Right ventricle myocardium superior (tissue), 1 donor: ENCODE measurements around the gene LRCOL1. TPM values are rescaled to one million over a fixed set of nuclear protein-coding genes. Genes with fewer than 3 reads are reported as not detected.

Source experiments
- ATAC-seq: fragments of 200-7000 bp; cut with Tn5 transposase; one replicate; pipeline ENCODE4 v1.9.1; 2020; ENCODE audit warnings: mild to moderate bottlenecking; ENCODE audit not compliant: poor library complexity
- DNase-seq: peaks from one replicate; pipeline ENCODE4 v3.0.0-alpha.2; 2020
- intact Hi-C: fragments of 100-400 bp; cut with DNase I; formaldehyde crosslinking; loops from one replicate; pipeline ENCODE4 v1.11.2; 2022
- total RNA-seq: library from RNA; stranded (reverse); fragmentation: NEBNext Ultra II Directional; extraction: Animal tissue kit (Norgen Biotek cat#: 25700); gene quantifications from one replicate; pipeline ENCODE4 v1.2.1, GENCODE V29; 2021
- donor health status: DM: no; HTN: yes; CAD: no; lungs with severe emphysema.

LRCOL1 gene
- total RNA-seq, 1 donor from 2014 or later = not detected

- intact Hi-C loops = no loop called here
- no peak for DNase-seq
These were observed 33.0 kb downstream of the LRCOL1 start for GRCh38 chr12:132577191-132577920.

GRCh38 chr12:132576701-132577100 lies 33.7 kb downstream of the LRCOL1 start:
- DNase-seq (no peak), ATAC-seq (no peak)
- intact Hi-C loops = no loop called here

More at GRCh38 chr12:132577191-132577920, 33.0 kb downstream of the LRCOL1 start:
- ATAC-seq = no peak

GRCh38 chr12:132575661-132576060 lies 34.7 kb downstream of the LRCOL1 start:
- DNase-seq = no peak
- intact Hi-C loops = no loop called here
- no peak for ATAC-seq

DNA sequence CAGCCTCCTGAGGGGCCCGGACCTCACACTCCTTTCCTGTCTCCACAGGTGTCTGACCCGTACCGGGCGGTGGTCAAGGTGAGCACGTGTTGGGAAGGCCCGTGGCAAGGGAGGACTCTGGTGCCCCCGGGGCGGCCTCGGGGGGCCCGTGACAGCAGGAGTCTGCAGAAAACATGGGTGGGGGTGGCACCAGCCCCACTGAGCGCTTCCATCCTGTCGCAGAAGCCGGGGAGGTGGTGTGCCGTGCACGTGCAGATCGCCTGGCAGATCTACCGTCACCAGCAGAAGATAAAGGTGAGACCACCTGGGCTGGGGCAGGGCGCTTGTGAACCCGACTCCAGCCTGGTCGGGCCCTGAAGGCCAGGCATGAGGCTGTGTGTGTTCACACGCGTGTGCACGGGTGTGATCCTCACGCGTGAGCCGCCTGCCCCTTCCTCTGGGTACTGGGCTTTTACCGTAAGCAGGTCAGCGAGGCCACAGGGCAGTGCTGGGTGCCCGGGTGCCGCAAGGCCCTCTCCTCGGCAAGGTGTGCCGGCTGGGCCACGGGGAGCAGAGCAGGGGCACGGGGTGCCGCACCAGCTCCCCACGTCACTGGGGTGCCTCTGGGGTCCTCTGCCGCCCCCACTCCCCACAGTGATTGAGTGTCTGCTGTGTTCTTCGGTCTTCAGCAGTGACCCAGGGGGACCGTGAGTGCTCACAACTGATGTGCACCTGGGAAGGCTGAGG lies 35.9 kb downstream of the LRCOL1 start:
- DNase-seq (no peak), ATAC-seq (no peak)
- intact Hi-C loops = no loop called here

DNA sequence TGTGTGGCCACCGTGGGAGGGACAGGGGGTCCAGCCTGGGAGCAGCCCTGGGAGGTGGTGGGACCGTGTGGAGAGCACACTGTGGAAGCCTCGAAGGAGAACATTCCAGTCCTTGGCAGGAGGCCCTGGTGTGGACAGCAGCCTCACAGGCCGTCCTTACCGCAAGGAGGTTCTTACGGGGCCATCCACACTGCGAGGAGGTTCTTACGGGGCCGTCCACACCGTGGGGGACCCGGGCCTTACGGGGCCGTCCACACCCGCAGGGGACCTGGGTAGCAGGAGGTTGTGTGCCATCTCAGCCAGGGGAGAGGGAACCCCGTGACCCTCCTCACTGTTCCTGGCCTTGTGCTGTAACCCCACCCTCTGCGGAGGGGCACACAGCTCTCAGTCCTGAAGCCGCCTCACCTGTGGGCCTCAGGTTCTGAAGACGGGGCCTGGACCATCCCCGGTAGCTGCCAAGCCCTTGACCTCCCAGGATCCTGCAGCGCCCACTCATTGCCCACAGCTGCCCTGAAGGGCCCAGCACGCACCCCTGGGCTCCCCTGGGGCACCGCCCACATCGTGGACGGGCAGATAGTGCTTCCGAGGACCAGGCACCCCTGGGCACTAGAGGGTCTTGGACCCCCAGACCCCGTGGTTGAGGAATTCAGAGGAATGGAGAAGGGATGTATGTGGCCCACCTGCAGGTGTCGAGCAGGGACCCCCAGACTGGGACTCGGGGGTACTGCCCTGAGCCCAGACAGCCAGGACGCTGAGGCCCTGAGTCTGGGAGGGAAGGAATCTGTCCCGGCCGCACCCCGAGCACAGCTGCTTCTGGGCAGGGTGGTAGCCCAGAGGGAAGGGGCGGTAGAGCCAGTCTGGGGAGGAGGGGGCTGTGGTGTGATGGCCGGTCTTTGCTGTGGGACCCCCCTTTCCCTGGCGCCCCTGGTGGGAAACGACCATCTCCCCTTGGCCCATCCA lies 37.3 kb downstream of the LRCOL1 start:
- intact Hi-C loops = no loop called here
- ATAC-seq (no peak), DNase-seq (no peak)

DNA sequence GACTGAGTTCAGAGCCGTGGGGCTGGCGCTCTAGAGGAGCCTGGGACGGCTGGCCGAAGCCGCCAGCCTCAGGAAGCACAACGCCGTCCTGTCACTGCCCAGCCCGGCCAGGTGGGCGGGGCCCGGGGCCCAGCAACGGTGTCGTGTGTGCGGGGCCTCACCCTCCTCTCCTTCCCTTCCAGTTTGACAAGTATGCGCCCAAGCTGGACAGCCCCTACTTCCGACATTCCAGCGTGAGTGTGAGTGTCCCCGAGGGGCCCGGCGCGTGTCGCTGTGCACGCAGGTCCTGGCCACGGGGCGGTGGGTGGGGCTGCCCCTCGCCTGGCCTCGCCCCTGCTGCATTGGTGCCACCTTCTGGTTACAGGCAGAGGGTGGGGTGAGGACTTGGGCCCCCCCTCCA lies 38.3 kb downstream of the LRCOL1 start:
- no peak for ATAC-seq
- intact Hi-C loops = no loop called here
- DNase-seq = no peak

- intact Hi-C loops = no loop called here
- ATAC-seq (no peak), DNase-seq (no peak)
These were observed 38.8 kb downstream of the LRCOL1 start for GRCh38 chr12:132571598-132571997.

GRCh38 chr12:132571051-132571450 lies 39.3 kb downstream of the LRCOL1 start:
- DNase-seq (no peak), ATAC-seq (no peak)
- intact Hi-C loops = no loop called here

DNA sequence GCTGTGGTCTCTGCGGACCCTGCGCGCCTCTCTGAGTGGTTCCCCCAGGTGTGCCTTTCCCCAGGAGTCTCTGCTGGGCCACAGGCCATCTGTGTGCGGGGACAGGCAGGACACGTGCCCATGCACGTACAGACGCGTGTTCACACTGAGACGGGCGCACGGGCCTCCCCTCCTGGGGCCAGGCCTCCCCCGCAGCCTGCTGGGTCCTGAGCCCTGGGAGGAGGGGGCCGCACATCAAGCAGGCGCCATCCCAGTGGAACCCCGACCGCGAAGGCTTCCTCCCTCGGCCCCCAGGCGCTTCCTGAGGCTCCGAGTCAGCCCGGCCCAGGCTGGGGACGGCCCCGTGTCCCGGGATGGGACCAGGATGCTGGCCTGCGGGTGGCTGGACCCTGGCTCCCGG lies 39.7 kb downstream of the LRCOL1 start:
- intact Hi-C loops = no loop called here
- no peak for ATAC-seq
- DNase-seq = no peak

GRCh38 chr12:132569856-132570480 lies 40.4 kb downstream of the LRCOL1 start:
- ATAC-seq = no peak
- intact Hi-C loops = no loop called here
- no peak for DNase-seq

DNA sequence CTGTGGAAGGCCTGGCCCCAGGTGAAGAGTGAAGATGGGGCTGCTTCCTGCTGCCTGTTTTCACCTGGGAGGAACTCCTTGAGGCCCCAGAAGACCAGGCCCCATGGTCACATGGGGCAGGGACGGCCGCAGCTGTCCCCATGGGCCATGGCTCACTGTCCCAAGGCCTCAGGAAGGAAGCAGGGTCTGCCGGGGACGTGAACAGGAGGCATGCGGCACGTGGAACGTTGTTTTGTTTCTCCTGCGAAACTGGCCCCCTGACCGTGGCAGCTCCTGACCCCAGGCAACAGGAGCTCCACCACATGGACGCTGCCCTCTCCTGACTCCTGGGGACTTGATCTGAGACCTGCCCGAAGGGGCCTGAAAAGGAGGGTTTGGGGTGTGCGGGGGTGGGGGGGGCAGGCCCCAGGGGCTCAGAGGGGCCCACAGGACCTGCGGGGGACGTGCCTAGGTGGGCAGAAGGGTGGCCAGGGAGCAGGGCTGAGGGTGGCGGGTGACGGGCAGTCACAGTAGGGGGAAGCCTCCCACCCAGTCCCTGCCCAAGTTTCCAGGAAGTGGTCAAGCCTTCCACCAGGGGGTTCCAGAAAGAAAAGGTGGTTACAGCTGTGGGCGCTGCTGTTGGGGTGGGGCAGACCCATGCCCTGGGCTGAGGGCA lies 41.4 kb downstream of the LRCOL1 start:
- ATAC-seq (no peak), DNase-seq (no peak)
- intact Hi-C loops = no loop called here

DNA sequence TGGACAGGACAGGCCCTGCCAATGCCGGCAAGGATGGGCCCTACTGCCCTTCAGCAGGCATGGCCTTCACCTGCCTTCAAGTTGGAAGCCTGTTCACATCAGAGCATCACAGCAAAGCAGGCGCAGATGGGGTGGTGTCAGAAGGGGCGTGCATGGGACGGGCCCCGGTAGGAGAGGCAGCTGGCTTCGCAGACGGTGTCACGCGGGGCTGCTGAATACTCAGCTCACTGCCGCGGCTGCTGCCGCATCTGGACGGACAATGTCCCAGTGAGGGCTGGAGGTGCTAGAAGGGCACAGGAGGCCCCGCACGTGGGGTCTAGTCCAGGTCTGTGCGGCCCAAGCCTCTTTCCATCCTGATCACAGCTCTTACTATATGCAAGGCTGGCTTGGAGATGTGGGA lies 42.1 kb downstream of the LRCOL1 start:
- no peak for ATAC-seq
- DNase-seq = no peak
- intact Hi-C loops = no loop called here

GRCh38 chr12:132566516-132567131 lies 43.8 kb downstream of the LRCOL1 start:
- DNase-seq (no peak), ATAC-seq (peak; percentile 46)
- intact Hi-C loops = no loop called here

DNA sequence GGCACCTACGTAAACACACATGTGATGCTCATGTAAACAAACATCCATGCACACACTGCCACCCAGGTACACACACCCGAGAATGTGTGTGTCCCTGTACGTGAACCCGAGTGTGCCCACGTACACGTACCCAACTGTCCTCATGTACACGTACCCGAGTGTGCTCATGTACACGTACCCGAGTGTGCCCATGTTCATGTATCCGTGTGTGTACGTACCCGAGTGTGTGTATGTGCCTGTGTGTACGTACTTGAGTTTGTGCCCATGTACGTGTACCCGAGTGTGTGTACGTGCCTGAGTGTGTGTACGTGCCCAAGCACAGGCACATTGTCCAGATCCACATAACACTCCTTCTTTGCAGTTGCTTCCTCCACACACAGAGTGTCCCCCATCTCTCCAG lies 45.0 kb downstream of the LRCOL1 start:
- ATAC-seq (no peak), DNase-seq (no peak)
- intact Hi-C loops = no loop called here

- intact Hi-C loops = no loop called here
- DNase-seq (no peak), ATAC-seq (no peak)
These were observed 46.5 kb downstream of the LRCOL1 start for GRCh38 chr12:132563911-132564310.

- DNase-seq (no peak), ATAC-seq (no peak)
- intact Hi-C loops = no loop called here
These were observed 47.8 kb downstream of the LRCOL1 start for GRCh38 chr12:132562489-132563021.

- intact Hi-C loops = no loop called here
- no peak for ATAC-seq
These were observed 48.8 kb downstream of the LRCOL1 start for GRCh38 chr12:132561427-132562156.

More at GRCh38 chr12:132561427-132562156, 48.8 kb downstream of the LRCOL1 start:
- no peak for DNase-seq
